GM21825 (cell line): ENCODE data around the gene NKPD1.
A peak's percentile ranks its signal among the peaks of the same experiment; 100 is the strongest.

Experiments
- ATAC-seq: cut with Tn5 transposase; IDR thresholded peaks from one replicate; pipeline ENCODE4 v1.9.1; 2021; ENCODE audit warnings: mild to moderate bottlenecking, moderate library complexity; ENCODE audit not compliant: unreplicated experiment

NKPD1 gene, protein sequence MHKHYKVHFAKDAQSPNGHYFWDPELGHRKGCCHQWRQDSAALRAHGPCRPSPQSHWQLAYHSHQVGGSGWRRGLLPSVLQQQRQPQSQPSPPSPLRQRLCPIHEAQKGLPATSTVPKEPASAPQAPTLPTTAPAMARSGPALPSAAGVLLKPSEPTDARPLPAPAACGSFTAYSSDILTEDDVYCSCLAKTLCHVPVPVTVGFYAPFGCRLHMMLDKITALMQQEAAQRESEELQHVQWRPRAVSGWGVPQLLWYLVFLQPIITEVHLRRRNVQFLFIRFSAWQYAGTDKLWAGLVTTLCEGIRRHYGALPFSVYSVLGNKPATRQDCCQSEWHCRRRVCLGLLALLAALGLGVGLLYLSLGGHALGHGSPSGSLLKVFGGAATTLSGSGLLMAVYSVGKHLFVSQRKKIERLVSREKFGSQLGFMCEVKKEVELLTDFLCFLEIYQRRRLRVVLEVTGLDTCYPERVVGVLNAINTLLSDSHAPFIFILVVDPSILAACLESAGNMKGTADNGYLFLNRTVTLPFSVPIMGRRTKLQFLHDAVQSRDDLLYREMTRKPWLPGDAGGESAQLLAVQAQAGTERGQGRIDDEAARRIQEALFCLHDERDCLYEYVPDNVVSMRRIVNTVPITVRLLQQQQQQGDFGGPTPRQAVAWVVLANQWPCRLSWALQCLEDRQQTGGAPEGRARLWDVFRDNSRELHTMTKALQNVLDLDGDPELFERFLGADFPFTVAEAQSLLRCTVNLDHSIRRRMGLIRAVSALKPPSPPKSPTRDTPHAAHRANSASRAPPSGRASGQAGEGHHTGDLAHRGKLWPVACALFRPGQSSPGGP

DNA sequence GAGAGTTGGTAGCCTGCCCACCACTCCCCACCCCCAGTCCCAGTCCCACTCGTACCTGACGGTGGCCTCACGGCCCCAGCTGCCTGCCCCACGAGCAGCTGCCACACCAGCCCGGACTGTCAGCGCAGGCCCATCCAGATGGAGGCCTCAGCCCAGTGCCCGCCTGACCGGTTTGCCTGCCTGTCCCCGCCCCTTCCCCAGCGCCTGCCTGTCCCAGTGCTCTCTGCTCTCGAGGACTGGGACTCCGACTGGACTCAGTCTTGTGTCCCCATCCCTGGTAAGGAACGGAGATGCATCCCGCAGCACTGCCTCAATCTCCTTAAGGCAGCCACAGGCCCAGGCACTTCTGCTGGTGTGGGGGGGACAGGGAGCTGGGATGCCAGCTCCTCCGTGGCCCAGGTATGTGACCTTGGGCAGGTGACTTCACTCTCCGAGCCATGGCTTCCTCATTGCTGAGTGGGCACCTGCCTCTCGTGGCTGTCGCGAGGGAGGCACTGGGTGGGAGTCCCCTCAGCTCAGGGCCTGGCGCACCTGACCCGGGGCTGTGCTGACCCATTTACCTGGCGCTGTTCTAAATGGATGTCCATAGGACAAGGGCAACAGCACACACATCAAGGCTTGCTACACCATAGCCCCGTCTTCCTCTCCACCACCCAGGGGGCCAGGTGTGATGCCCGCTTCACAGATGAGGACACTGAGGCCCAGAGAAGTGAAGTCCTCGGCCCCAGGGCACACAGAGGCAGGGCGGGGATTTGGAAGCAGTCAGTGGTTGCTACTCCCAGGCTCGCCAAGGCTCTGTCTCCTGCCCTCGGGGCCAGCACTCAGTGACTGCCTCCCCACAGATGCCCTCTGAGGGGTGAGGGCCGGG is at the start of gene NKPD1:
NKPD1 (minus strand) TSS at position 113 of the 868 bp plus-strand sequence. CDS start 832 bp downstream, outside the sequence.
- no peak for ATAC-seq

DNA sequence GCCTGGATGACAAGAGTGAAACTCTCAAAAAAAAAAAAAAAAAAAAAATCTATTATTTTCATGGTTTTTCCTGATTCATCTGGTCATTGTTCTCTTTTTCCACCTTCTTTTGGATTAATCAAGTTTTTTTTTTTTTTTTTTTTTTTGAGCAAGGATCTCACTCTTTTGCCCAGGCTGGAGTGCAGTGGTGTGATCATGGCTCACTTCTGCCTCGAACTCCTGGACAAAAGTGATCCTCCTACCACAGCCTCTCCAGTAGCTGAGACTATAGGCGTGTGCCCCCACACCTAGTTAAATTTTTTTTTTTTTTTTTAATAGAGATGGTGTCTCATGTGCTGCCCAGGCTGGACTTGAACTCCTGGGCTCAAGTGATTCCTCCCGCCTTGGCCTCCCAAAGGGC is 45.5 kb upstream of the NKPD1 start:
- ATAC-seq = no peak

DNA sequence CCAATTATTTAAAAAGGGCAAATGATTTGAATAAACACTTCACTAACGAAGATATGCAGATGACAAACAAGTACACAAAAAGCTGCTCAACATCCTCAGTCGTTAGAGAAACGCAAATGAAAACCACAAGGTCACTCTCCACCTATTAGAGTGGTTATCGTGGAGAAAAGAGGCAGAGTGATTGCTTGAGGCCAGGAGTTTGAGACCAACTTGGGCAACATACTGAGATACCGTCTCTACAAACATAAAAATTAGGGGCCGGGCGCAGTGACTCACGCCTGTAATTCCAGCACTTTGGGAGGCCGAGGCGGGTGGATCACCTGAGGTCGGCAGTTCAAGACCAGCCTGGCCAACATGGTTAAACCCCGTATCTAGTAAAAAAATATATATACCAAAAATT is 45.0 kb upstream of the NKPD1 start:
- ATAC-seq = no peak

DNA sequence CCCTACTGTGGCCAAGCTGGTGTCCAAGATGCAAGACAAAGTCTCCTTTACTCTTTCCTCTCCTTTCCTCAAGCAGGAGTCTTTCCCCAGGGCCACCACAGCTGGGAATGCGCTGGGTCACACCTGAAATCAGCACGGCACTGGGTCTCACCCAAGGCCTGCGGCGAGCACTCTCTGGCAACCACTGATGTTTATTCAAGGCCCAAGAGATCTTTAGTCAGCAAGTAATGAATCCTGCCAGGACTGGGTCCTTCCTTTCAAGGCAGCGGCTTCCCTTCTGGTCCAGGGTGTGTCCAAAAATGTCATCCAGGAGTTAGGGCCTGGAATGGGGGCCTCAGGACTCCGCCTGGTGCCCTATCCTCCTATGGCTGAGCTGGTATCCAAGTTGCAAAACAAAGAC is 41.9 kb upstream of the NKPD1 start:
- ATAC-seq = no peak

DNA sequence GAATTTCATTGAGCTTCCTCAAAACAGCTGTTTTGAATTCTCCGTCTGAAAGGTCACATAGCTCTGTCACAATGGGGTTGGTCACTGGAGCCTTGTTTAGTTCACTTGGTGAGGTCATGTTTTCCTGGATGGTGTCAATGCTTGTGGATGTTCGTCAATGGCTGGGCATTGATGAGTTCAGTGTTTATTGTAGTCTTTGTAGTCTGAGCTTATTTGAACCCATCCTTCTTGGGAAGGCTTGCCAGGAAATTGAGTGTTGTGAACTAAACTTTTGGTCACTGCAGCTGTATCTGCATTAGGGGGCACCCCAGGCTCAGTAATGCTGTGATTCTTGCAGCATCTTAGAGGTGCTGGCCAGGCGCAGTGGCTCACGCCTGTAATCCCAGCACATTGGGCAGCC is 39.8 kb upstream of the NKPD1 start:
- no peak for ATAC-seq

DNA sequence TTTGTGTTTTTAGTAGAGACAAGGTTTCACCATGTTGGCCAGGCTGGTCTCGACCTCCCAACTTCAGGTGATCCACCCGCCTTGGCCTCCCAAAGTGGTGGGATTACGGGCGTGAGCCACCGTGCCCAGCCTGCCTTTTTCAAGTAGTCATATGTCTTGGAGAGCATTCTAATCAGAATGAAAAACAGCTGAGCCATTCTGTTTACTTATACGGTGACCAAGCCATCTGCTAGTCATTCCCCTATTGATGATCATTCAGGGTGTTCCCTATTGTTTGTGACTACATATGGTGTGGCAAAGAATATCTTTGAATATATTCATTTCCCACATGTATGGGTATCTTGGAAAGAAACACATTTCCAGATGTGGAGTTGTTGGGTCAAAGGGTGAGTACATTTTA is 35.0 kb upstream of the NKPD1 start:
- no peak for ATAC-seq

DNA sequence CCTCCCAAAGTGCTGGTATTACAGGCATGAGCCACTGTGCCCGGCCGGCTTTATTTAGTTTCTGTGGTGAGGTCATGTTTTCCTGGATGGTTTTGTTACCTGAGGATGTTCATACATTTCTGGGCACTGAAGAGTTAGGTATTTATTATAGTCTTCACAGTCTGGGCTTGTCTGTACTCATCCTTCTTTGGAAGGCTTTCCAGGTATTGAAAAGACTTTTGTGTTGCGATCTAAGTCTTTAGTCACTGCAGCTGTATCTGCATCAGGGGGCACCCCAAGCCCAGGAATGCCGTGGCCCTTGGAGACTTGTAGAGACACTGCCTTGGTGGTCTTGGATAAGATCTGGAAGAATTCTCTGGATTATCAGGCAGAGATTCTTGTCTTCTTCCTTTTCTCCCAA is 30.6 kb upstream of the NKPD1 start:
- ATAC-seq = no peak

DNA sequence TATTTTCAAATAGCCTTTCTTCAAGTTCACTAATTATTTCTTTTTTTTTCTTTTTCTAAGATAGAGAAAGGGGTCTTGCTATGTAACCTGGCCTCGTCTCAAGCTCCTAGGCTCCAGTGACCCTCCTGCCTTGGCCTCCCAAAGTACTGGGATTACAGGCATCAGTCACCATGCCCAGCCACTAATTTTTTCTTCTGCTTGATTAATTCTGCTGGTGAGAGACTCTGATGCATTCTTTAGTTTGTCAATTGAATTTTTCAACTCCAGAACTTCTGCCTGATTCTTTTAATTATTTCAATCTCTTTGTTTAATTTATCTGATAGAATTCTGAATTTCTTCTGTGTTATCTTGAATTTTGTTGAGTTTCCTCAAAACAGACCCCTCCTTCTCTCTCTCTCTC is 29.2 kb upstream of the NKPD1 start:
- no peak for ATAC-seq

DNA sequence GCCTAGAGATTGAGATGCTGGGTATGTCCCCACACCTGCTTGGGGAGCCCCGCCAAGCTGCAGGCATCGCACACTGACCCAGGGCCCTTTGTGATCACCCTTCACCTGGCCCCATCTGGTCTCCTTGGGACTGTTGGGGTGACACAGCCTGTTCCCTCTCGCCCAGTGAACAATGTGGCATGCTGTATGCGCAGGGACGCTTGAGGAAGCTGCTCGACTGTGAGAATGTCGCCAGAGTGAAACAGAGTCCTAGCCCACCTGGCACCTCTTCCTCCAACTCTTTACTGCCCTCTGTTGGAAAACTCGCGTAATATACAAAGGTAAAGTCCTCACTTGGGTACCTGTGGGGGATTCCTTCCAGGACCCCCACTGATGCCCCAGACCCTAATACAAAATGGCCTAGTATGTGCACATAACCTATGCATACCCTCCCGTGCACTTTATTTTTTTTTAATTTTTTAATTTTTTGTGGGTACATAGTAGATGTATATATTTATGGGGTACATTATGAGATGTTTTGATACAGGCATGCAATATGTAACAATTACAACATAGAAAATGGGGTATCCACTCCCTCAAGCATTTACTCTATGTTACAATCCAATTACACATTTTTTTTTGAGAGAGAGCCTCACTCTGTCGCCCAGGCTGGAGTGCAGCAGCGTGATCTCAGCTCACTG is 26.8 kb upstream of the NKPD1 start:
- no peak for ATAC-seq

DNA sequence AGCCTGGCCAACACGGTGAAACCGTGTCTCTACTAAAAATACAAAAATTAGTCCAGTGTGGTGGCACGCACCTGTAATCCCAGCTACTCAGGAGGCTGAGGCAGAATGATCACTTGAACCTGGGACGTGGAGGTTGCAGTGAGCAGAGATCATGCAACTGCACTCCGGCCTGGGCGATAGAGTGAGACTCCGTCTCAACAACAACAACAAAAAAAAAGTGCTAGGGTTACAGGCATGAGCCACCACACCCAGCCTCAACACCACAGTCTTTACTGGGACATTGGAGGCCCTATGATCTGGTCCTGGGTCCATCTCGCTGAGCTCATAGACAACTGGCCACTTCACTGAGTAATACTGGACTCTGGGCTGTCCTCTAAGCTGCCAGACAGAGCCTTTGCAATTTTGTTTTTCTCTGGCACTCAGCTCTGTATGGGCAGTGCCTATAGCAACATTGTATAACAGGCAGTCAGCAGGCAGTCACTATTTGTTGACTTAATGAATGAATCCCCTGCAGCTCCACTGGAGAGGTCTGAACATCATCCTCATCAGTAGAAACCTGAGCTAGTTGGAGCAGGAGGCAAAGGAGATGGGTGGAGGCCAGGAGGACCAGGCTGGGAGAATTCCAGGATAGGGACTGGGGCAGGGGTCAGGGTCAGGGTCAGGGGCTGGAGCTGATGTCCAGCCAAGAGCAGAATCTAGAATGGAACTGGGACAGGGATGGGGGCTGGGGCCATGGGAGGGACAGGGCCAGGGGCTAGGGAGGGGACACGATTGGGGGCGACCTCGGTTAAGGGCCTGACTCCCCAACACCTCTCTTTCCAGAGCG is 25.9 kb upstream of the NKPD1 start:
- ATAC-seq = no peak

DNA sequence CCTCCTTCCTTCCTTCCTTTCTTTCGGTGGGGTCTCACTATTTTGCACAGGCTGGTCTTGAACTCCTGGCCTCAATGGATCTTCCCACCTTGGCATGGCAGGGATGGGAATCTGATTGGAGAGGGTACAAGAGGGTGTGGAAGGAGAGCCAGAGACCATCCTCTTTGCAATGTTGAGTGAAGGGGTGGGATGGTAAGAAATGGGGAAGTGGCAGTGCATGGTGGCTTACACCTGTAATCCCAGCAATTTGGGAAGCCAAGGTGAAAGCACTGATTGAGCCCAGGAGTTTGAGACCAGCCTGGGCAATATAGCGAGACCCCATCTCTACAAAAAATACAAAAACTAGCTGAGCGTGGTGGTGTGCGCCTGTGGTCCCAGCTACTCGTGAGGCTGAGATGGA is 23.3 kb upstream of the NKPD1 start:
- no peak for ATAC-seq

DNA sequence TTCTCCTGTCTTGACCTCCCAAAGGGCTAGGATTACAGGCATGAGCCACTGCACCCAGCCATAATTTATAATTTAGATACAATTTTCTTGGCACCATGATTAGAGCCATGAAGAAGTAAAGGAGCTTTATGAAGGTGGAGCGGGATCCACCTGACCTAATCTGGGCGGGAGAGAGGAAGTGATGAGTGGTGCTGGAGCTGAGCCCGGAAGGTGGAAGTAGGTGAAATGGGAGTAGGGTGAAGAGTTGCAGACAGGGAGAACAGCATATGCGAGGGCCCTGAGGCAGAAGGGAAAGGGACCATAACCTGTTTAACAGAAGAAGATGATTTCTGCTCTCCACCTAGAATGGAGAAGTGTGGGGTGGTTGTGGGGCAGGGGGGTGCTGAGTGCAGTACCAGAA is 22.0 kb upstream of the NKPD1 start:
- ATAC-seq = no peak

DNA sequence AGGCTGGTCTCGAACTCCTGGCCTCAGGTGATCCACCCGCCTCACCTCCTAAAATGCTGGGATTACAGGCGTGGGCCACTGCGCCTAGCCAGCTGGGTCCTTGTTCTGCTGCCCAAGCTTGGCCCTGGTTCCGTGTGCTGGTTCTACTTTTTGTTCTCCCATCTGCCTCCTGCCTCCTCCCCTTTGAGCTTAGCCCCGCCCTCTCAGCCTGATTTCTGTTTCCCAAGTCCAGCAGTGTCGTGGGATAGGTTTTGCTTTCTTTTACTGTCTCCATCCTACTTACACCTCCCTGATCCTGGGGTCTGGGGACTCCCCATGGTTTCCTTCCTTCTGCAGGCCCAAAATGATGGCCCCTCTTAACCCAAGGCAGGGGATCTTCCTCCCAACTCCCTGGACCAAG is 20.2 kb upstream of the NKPD1 start:
- no peak for ATAC-seq

DNA sequence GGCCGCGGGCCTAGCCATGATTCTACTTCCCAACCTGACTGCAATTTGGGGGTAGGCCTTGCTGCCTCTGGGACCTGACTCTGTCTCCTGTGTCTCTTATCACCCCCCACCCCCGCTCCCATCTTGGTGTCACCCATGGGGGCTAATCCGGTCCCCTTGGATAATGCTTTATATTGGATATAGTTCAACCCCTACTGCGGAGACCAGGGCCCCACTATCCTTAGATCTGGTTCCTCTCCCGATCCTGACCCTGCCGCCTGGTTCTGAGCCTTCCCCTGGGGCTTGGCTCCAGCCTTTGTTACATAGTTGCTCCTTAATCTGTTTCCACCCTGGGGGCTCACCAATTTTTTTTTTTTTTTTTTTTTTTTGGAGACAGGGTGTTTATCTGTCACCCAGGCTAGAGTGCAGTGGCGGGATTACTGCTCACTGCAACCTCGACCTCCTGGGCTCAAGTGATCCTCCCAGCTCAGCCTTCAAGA is 19.1 kb upstream of the NKPD1 start:
- ATAC-seq = no peak

DNA sequence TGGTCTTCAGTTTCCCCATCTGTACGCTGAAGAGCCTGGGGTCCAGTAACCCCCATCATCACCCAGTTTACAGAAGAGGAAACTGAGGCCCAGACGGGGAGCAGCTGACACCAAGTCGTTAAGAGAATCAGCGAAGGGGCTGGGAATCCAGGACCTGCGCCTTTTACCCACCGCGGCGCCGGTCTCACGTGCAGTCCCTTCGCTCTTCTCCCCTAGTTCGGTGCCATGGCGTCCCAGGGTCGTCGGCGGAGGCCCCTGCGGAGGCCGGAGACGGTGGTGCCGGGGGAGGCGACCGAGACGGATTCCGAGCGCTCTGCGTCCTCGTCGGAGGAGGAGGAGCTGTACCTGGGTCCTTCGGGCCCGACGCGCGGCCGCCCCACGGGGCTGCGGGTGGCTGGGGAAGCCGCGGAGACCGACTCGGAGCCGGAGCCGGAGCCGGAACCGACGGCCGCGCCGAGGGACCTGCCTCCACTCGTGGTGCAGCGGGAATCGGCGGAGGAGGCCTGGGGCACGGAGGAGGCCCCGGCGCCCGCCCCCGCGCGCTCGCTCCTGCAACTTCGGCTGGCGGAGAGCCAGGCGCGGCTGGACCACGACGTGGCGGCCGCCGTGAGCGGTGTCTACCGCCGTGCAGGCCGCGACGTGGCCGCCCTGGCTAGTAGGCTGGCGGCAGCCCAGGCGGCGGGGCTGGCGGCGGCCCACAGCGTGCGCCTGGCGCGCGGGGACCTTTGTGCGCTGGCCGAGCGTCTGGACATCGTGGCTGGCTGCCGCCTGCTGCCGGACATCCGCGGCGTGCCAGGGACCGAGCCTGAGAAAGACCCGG is 18.5 kb upstream of the NKPD1 start:
- ATAC-seq = no peak

DNA sequence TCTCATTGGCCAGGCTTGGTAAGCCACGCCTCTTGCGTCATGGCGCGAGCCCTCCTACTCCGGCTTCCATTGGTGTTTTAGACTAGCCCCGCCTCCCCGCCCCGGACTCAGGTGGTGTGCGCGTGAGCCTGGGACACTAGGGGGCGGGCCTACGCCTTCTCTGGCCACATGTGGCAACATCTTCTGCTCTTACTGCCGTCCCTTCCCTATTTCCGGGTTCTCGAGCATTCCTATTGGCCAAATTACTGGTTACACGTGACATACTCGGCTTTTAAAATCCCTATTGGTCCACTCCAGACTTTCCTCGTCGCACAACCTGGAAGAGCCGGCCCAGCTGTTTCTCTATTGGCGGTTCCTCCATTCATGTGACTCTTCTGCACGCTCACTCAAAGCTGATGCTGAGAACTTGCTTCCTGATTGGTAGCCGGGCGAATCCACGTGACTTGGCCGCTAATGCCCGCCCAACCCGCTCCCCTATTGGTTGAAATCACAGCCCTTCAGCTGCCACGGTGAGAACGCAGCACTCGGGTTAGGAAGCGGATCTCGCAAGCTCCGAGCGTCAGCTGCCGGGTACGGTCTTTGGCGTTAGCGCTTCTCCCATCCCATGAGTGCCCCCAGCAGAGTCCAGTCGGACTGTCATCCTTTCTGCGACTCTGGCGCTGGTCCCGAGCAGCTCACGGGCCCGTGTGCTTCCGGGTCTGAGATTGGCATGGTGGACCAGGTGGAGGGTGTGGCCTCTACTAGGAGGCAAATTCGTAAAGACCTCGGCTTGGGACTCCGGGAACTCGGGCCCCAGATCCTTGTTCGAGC is 17.7 kb upstream of the NKPD1 start, which contains the start of gene BLOC1S3:
BLOC1S3 (plus strand) TSS at position 523 of the 810 bp plus-strand sequence. CDS start 513 bp downstream, outside the sequence.
- ATAC-seq = peak; percentile 80

DNA sequence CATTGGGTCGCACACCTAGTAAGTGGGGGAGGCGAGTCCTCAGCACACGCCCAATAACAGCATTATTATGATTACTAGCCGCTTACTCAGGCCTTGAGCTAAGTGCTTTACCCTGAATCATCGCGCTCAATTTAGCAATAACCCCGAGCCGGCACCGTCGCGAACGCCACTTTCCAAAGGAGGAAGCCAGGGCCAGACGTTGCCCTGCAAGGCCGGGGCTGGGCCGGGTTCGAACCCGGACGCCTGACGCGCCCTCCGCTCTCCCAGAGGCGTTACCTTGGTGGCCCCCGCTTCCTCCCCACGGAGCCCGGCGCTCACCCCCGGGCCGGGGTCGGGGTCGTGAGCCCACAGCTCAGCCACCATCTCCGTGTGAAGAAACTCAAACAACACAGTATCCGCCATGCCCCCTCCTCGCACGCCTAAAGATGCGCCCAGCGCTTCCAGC is 17.1 kb upstream of the NKPD1 start, which contains the start of gene TRAPPC6A:
TRAPPC6A (minus strand) TSS at position 421 of the 445 bp plus-strand sequence; CDS start at position 402, 19 bp downstream.
- ATAC-seq = no peak
